HepG2 (cell line): Measurements from ENCODE around the gene TUBB4B. TPM values are rescaled to one million over a fixed set of nuclear protein-coding genes. Genes with fewer than 3 reads are reported as not detected.

Experiments
- BCL6 ChIP-seq: IDR thresholded peaks from 2 replicates; pipeline ENCODE4 v1.6.1; 2016; ENCODE audit warnings: missing genetic modification reagents, missing compliant biosample characterization
- CCAR2 ChIP-seq: fragments of 200-400 bp; formaldehyde crosslinking; optimal IDR thresholded peaks from 2 replicates; pipeline ENCODE3; 2018; ENCODE audit warnings: low read depth, mild to moderate bottlenecking, low read length, moderate library complexity
- CEBPB ChIP-seq: IDR thresholded peaks from 2 replicates; pipeline ENCODE4 v1.6.1; 2011; ENCODE audit warnings: low read depth, low read length, improper control_type of control experiment, borderline replicate concordance
- KLF6 ChIP-seq: IDR thresholded peaks from 2 replicates; pipeline ENCODE4 v1.8.0; 2016; ENCODE audit warnings: missing biosample characterization, missing genetic modification reagents
- MIXL1 ChIP-seq: IDR thresholded peaks from 2 replicates; pipeline ENCODE4 v1.6.1; 2016
- NFRKB ChIP-seq: fragments of 450-650 bp; IDR thresholded peaks from 2 replicates; pipeline ENCODE4 v1.6.1; 2017
- PLRG1 ChIP-seq: fragments of 450-650 bp; conservative IDR thresholded peaks from 2 replicates; pipeline ENCODE4 v1.6.1; 2016
- RFX5 ChIP-seq: IDR thresholded peaks from 2 replicates; pipeline ENCODE4 v1.6.1; 2011; ENCODE audit warnings: low read depth, low read length, improper control_type of control experiment
- SALL1 ChIP-seq: sonication (generic); formaldehyde crosslinking; IDR thresholded peaks from 2 replicates; pipeline ENCODE4 v1.8.0; 2022; ENCODE audit warnings: mild to moderate bottlenecking, missing genetic modification reagents
- ZEB1 ChIP-seq: IDR thresholded peaks from 2 replicates; pipeline ENCODE4 v1.6.1; 2012; ENCODE audit warnings: mild to moderate bottlenecking, low read depth, inconsistent platforms; ENCODE audit not compliant: insufficient replicate concordance
- ZMAT3 ChIP-seq: sonication (generic); formaldehyde crosslinking; conservative IDR thresholded peaks from 2 replicates; pipeline ENCODE4 v1.7.0; 2021; ENCODE audit warnings: missing genetic modification reagents
- ZNF264 ChIP-seq: sonication (generic); formaldehyde crosslinking; IDR thresholded peaks from 2 replicates; pipeline ENCODE4 v1.4.0; 2020; ENCODE audit warnings: missing genetic modification reagents
- ZNF431 ChIP-seq: sonication (generic); formaldehyde crosslinking; IDR thresholded peaks from 2 replicates; pipeline ENCODE4 v1.9.0; 2022; ENCODE audit warnings: missing genetic modification reagents, low read depth, mild to moderate bottlenecking, borderline replicate concordance
- ZNF674 ChIP-seq: sonication (generic); formaldehyde crosslinking; IDR thresholded peaks from 2 replicates; pipeline ENCODE4 v1.5.0; 2020; ENCODE audit warnings: low read depth, mild to moderate bottlenecking, missing genetic modification reagents
- ZNF678 ChIP-seq: sonication (generic); formaldehyde crosslinking; IDR thresholded peaks from 2 replicates; pipeline ENCODE4 v1.4.0; 2020; ENCODE audit warnings: mild to moderate bottlenecking, missing genetic modification reagents
- ZNF83 ChIP-seq: sonication (generic); formaldehyde crosslinking; IDR thresholded peaks from 2 replicates; pipeline ENCODE4 v1.4.0; 2020; ENCODE audit warnings: missing genetic modification reagents, mild to moderate bottlenecking, borderline replicate concordance
- polyA plus RNA-seq, 8 experiments: library from polyadenylated mRNA; depleted of rRNA in 3 of 8; stranded (reverse) in 7 of 8; unstranded in 1 of 8; fragments of >200 nt; fragmentation: Illumina TruSeq in 4 of 8; extraction: Trizol in 4 of 8; gene quantifications; 2 replicates each; pipeline versions ENCODE4 v1.2.1 to v1.2.3, GENCODE V29; 2011 to 2016; ENCODE audit warnings: low read depth in 4 of 8, missing spikeins in 1 of 8, mixed read lengths in 1 of 8; ENCODE audit not compliant: insufficient read depth in 1 of 8
- total RNA-seq, 5 experiments: library from RNA; depleted of rRNA; stranded (reverse); fragments of >200 nt; fragmentation: Illumina TruSeq; extraction: Trizol; gene quantifications; 2 replicates each; pipeline ENCODE4 v1.2.3, GENCODE V29; 2016; ENCODE audit warnings: low read depth in 1 of 5
- TF ChIP-seq, protein P1 (sequence below): sonication (generic); formaldehyde crosslinking; IDR thresholded peaks from 2 replicates; pipeline ENCODE4 v1.4.0; 2020; ENCODE audit warnings: mild to moderate bottlenecking, missing genetic modification reagents
- TF ChIP-seq, protein P2 (sequence below): sonication (generic); formaldehyde crosslinking; IDR thresholded peaks from 2 replicates; pipeline ENCODE4 v1.5.1; 2020; ENCODE audit warnings: mild to moderate bottlenecking, moderate library complexity, missing genetic modification reagents
- TF ChIP-seq, protein P3 (sequence below): sonication (generic); formaldehyde crosslinking; IDR thresholded peaks from 2 replicates; pipeline ENCODE4 v1.4.0; 2020; ENCODE audit warnings: missing genetic modification reagents
- TF ChIP-seq, protein P4 (sequence below): sonication (generic); formaldehyde crosslinking; IDR thresholded peaks from 2 replicates; pipeline ENCODE4 v1.4.0; 2020; ENCODE audit warnings: missing genetic modification reagents, borderline replicate concordance
- TF ChIP-seq, protein P5 (sequence below): IDR thresholded peaks from 2 replicates; pipeline ENCODE4 v1.6.1; 2012; ENCODE audit warnings: low read length, improper control_type of control experiment

TUBB4B gene
- total and polyA plus RNA-seq, 2 of the 13 experiments (the other 11 are each of a cell fraction or from before 2014, with no cell fraction given) = 182 to 412 TPM

DNA sequence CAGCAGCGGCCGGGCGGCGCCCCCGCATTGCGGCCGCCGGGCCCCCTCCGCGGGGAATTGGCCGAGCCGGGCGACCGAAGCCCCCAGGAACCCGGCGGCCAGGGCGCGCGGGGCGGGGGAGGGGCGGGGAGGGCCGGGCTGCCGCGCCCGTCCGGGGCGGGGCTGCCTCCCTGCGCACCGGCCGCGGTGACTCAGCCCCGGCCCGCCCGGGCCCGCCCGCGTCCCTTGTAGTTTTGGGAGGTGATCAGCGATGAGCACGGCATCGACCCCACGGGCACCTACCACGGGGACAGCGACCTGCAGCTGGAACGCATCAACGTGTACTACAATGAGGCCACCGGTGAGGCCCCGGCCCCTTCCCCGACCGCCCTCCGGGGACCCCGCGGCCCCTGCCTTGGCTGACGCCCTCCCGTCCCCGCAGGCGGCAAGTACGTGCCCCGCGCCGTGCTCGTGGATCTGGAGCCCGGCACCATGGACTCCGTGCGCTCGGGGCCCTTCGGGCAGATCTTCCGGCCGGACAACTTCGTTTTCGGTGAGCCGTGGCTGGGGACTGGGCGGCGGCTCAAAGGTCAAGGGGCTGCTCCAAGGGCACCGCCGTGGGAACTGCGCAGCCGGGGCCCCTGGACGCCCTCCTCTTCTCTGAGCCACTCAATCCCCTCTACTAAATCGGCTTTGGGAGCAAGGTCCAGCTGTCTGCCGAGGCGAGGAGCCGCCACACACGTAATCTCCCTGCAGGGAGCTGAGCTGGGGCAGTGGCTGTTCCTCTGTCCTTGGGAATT lies 592 bp downstream of the TUBB4B start (continued):
- TF ChIP-seq, protein P1, sequence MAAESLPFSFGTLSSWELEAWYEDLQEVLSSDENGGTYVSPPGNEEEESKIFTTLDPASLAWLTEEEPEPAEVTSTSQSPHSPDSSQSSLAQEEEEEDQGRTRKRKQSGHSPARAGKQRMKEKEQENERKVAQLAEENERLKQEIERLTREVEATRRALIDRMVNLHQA (CRISPR knock-in tag) = no peak
- TF ChIP-seq SALL1 (CRISPR knock-in tag) (peak; percentile 55), ZNF264 (CRISPR knock-in tag) (0 out of 2 replicates have a peak, but pooled peaks have one; percentile 26), PLRG1 (no peak), ZNF674 (no peak), CEBPB (no peak), ZNF431 (no peak), ZNF678 (CRISPR knock-in tag) (no peak), NFRKB (no peak), MIXL1 (CRISPR knock-in tag) (no peak), RFX5 (no peak), KLF6 (CRISPR knock-in tag) (no peak), BCL6 (0 out of 2 replicates have a peak, but pooled peaks have one; percentile 37), CCAR2 (no peak), ZNF83 (CRISPR knock-in tag) (no peak), ZEB1 (no peak), ZMAT3 (CRISPR knock-in tag) (peak; percentile 27; the same call in 1 of the 2 replicates)
- TF ChIP-seq, protein P2, sequence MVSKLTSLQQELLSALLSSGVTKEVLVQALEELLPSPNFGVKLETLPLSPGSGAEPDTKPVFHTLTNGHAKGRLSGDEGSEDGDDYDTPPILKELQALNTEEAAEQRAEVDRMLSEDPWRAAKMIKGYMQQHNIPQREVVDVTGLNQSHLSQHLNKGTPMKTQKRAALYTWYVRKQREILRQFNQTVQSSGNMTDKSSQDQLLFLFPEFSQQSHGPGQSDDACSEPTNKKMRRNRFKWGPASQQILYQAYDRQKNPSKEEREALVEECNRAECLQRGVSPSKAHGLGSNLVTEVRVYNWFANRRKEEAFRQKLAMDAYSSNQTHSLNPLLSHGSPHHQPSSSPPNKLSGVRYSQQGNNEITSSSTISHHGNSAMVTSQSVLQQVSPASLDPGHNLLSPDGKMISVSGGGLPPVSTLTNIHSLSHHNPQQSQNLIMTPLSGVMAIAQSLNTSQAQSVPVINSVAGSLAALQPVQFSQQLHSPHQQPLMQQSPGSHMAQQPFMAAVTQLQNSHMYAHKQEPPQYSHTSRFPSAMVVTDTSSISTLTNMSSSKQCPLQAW = no peak; the same call in 1 of the 2 replicates
- TF ChIP-seq, protein P3, sequence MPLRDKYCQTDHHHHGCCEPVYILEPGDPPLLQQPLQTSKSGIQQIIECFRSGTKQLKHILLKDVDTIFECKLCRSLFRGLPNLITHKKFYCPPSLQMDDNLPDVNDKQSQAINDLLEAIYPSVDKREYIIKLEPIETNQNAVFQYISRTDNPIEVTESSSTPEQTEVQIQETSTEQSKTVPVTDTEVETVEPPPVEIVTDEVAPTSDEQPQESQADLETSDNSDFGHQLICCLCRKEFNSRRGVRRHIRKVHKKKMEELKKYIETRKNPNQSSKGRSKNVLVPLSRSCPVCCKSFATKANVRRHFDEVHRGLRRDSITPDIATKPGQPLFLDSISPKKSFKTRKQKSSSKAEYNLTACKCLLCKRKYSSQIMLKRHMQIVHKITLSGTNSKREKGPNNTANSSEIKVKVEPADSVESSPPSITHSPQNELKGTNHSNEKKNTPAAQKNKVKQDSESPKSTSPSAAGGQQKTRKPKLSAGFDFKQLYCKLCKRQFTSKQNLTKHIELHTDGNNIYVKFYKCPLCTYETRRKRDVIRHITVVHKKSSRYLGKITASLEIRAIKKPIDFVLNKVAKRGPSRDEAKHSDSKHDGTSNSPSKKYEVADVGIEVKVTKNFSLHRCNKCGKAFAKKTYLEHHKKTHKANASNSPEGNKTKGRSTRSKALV = no peak
- TF ChIP-seq, protein P4, sequence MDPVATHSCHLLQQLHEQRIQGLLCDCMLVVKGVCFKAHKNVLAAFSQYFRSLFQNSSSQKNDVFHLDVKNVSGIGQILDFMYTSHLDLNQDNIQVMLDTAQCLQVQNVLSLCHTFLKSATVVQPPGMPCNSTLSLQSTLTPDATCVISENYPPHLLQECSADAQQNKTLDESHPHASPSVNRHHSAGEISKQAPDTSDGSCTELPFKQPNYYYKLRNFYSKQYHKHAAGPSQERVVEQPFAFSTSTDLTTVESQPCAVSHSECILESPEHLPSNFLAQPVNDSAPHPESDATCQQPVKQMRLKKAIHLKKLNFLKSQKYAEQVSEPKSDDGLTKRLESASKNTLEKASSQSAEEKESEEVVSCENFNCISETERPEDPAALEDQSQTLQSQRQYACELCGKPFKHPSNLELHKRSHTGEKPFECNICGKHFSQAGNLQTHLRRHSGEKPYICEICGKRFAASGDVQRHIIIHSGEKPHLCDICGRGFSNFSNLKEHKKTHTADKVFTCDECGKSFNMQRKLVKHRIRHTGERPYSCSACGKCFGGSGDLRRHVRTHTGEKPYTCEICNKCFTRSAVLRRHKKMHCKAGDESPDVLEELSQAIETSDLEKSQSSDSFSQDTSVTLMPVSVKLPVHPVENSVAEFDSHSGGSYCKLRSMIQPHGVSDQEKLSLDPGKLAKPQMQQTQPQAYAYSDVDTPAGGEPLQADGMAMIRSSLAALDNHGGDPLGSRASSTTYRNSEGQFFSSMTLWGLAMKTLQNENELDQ = no peak
- TF ChIP-seq, protein P5, sequence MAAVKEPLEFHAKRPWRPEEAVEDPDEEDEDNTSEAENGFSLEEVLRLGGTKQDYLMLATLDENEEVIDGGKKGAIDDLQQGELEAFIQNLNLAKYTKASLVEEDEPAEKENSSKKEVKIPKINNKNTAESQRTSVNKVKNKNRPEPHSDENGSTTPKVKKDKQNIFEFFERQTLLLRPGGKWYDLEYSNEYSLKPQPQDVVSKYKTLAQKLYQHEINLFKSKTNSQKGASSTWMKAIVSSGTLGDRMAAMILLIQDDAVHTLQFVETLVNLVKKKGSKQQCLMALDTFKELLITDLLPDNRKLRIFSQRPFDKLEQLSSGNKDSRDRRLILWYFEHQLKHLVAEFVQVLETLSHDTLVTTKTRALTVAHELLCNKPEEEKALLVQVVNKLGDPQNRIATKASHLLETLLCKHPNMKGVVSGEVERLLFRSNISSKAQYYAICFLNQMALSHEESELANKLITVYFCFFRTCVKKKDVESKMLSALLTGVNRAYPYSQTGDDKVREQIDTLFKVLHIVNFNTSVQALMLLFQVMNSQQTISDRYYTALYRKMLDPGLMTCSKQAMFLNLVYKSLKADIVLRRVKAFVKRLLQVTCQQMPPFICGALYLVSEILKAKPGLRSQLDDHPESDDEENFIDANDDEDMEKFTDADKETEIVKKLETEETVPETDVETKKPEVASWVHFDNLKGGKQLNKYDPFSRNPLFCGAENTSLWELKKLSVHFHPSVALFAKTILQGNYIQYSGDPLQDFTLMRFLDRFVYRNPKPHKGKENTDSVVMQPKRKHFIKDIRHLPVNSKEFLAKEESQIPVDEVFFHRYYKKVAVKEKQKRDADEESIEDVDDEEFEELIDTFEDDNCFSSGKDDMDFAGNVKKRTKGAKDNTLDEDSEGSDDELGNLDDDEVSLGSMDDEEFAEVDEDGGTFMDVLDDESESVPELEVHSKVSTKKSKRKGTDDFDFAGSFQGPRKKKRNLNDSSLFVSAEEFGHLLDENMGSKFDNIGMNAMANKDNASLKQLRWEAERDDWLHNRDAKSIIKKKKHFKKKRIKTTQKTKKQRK = no peak
